Stimulated activated CD4-positive, alpha-beta T cell treated with anti-CD3 and anti-CD28 coated beads, Interleukin-15, amount 100 ng/mL, for 48 hours (primary cell): Measurements from ENCODE around the gene JAGN1.
"Not testable (repeated sequence)": the region's sequence is repeated elsewhere in the genome, so short reads cannot be mapped to it uniquely, and the experiment has no call there.

Experiments used
- DNase-seq, 2 donors: peaks; one replicate each; pipeline ENCODE4 v3.0.0-alpha.2; 2020; ENCODE audit warnings: low read depth in 2 of 2

JAGN1 gene

GRCh38 chr3:9898467-9899241 lies 8.2 kb downstream of the JAGN1 start:
- DNase-seq: no peak

GRCh38 chr3:9899289-9899791 lies 8.9 kb downstream of the JAGN1 start:
- no peak for DNase-seq

GRCh38 chr3:9900965-9901415 lies 10.6 kb downstream of the JAGN1 start:
- DNase-seq: not testable (repeated sequence)

- DNase-seq: no peak
These were observed 11.6 kb downstream of the JAGN1 start for GRCh38 chr3:9901967-9902366.

- DNase-seq: no peak
These were observed 12.2 kb downstream of the JAGN1 start, which contains the start of gene IL17RE for GRCh38 chr3:9902372-9903237. Gene IL17RE, plus strand, starts transcription at chr3:9902848. Its CDS starts 85 bp downstream, at chr3:9902933.

GRCh38 chr3:9903238-9903624 lies 12.8 kb downstream of the JAGN1 start:
- no peak for DNase-seq

GRCh38 chr3:9903904-9904303 lies 13.5 kb downstream of the JAGN1 start:
- no peak for DNase-seq

GRCh38 chr3:9906480-9906879 lies 16.1 kb downstream of the JAGN1 start:
- DNase-seq: no peak

- DNase-seq: no peak
These were observed 17.9 kb downstream of the JAGN1 start for GRCh38 chr3:9908286-9908685.

- DNase-seq: no peak
These were observed 19.0 kb downstream of the JAGN1 start for GRCh38 chr3:9909221-9910013.

GRCh38 chr3:9911863-9912262 lies 21.5 kb downstream of the JAGN1 start:
- no peak for DNase-seq

GRCh38 chr3:9912294-9912935 lies 22.0 kb downstream of the JAGN1 start:
- no peak for DNase-seq

GRCh38 chr3:9913601-9914000 lies 23.2 kb downstream of the JAGN1 start:
- DNase-seq: no peak

- no peak for DNase-seq
These were observed 23.6 kb downstream of the JAGN1 start for GRCh38 chr3:9914011-9914410.

- DNase-seq: no peak
These were observed 24.3 kb downstream of the JAGN1 start for GRCh38 chr3:9914559-9915253.

GRCh38 chr3:9915254-9916141 lies 25.1 kb downstream of the JAGN1 start:
- DNase-seq: peak in 1 of 2 donors; percentile 27

GRCh38 chr3:9916346-9916733 lies 25.9 kb downstream of the JAGN1 start:
- DNase-seq: no peak

GRCh38 chr3:9916734-9917680 lies 26.6 kb downstream of the JAGN1 start, which contains the start of gene IL17RC:
Gene IL17RC, plus strand, starts transcription at chr3:9917098. Its CDS starts 218 bp downstream, at chr3:9917316.
- peak in 1 of 2 donors; percentile 46 for DNase-seq
